K562 (cell line): ENCODE data around the gene EPHA1.

ENCODE experiments used
- ESRRA ChIP-seq: fragments of 450-650 bp; IDR thresholded peaks from 2 replicates; pipeline ENCODE4 v1.6.1; 2014; ENCODE audit warnings: low read depth, mild to moderate bottlenecking, moderate library complexity, borderline replicate concordance
- NCOA1 ChIP-seq: fragments of 450-650 bp; IDR thresholded peaks from 2 replicates; pipeline ENCODE4 v1.6.1; 2016; ENCODE audit warnings: low read depth
- POLR2A ChIP-seq: fragments of 450-650 bp; conservative IDR thresholded peaks from 2 replicates; pipeline ENCODE4 v1.6.1; 2016
- POLR2AphosphoS5 ChIP-seq: IDR thresholded peaks from 2 replicates; pipeline ENCODE4 v1.6.1; 2011; ENCODE audit warnings: mild to moderate bottlenecking, low read depth, low read length, moderate library complexity; ENCODE audit not compliant: control insufficient read depth, insufficient read depth
- RAD21 ChIP-seq, 2 experiments: fragments of 250-450 bp in 1 of 2; fragments of 450-650 bp in 1 of 2; sonication (Bioruptor Pico) in 1 of 2; formaldehyde crosslinking in 1 of 2; IDR thresholded peaks in 1 of 2; conservative IDR thresholded peaks in 1 of 2; 2 replicates each; pipeline versions ENCODE4 v1.4.0 to v1.8.0; 2020 to 2022; ENCODE audit warnings: mild to moderate bottlenecking in 2 of 2, moderate library complexity in 1 of 2
- SREBF2 ChIP-seq: sonication (generic); formaldehyde crosslinking; IDR thresholded peaks from 2 replicates; pipeline ENCODE4 v1.4.0; 2020; ENCODE audit warnings: mild to moderate bottlenecking, missing genetic modification reagents
- TAF15 ChIP-seq: fragments of 200-400 bp; formaldehyde crosslinking; IDR thresholded peaks from 2 replicates; pipeline ENCODE4 v1.6.1; 2017; ENCODE audit warnings: mild to moderate bottlenecking, low read depth, low read length, moderate library complexity
- ZNF23 ChIP-seq: fragments of 250-450 bp; sonication (Bioruptor Pico); IDR thresholded peaks from 2 replicates; pipeline ENCODE4 v1.4.0; 2020; ENCODE audit warnings: mild to moderate bottlenecking
- ZNF551 ChIP-seq: fragments of 250-450 bp; sonication (Bioruptor Pico); IDR thresholded peaks from 2 replicates; pipeline ENCODE4 v1.5.0; 2021; ENCODE audit warnings: mild to moderate bottlenecking, moderate library complexity
- TF ChIP-seq, protein P1 (sequence below), 2 experiments: fragments of 450-650 bp in 1 of 2; sonication (generic) in 1 of 2; formaldehyde crosslinking in 1 of 2; IDR thresholded peaks; 2 replicates each; pipeline versions ENCODE4 v1.7.1 to v1.9.0; 2016 to 2022; ENCODE audit warnings: inconsistent platforms in 1 of 2, mild to moderate bottlenecking in 1 of 2, missing genetic modification reagents in 1 of 2
- TF ChIP-seq, protein P2 (sequence below), 3 experiments: IDR thresholded peaks in 2 of 3; conservative IDR thresholded peaks in 1 of 3; 2 replicates each; pipeline ENCODE4 v1.5.1; 2011 to 2012; ENCODE audit warnings: low read length in 3 of 3, mild to moderate bottlenecking in 3 of 3, control low read depth in 2 of 3, improper control_type of control experiment in 1 of 3, inconsistent platforms in 1 of 3, low read depth in 1 of 3, mixed read lengths in 1 of 3, moderate library complexity in 1 of 3; ENCODE audit not compliant: insufficient read depth in 2 of 3

DNA sequence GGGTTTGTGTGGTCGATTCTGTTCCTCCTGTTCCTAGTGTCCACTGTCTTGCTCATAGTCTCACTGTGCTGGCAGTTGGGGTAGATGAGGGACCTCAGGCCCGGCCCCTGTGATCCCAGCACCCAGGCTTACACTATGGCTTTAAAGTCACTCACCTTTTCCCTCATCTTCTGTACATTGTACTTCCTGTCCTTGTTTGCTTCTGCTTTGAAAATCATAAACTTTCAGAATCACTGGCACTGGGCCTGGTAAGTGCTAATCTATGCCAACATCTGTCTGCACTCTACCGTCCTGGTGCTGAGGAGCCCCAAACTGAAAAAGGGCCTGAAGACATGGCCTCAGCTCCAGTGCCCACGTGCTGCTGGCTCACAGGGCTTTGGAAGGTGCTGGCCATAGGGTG is 28.9 kb upstream of the EPHA1 start:
- TF ChIP-seq TAF15 (no peak), ZNF551 (CRISPR knock-in tag) (no peak), RAD21 (CRISPR knock-in tag; conservative IDR thresholded peaks at IDR 0.05 in 1 of 2, IDR thresholded peaks at IDR 0.05 in 1 of 2) (no peak), NCOA1 (no peak), ESRRA (no peak), POLR2A (no peak), POLR2AphosphoS5 (no peak), SREBF2 (CRISPR knock-in tag) (no peak), ZNF23 (CRISPR knock-in tag) (no peak)
- TF ChIP-seq, protein P1, sequence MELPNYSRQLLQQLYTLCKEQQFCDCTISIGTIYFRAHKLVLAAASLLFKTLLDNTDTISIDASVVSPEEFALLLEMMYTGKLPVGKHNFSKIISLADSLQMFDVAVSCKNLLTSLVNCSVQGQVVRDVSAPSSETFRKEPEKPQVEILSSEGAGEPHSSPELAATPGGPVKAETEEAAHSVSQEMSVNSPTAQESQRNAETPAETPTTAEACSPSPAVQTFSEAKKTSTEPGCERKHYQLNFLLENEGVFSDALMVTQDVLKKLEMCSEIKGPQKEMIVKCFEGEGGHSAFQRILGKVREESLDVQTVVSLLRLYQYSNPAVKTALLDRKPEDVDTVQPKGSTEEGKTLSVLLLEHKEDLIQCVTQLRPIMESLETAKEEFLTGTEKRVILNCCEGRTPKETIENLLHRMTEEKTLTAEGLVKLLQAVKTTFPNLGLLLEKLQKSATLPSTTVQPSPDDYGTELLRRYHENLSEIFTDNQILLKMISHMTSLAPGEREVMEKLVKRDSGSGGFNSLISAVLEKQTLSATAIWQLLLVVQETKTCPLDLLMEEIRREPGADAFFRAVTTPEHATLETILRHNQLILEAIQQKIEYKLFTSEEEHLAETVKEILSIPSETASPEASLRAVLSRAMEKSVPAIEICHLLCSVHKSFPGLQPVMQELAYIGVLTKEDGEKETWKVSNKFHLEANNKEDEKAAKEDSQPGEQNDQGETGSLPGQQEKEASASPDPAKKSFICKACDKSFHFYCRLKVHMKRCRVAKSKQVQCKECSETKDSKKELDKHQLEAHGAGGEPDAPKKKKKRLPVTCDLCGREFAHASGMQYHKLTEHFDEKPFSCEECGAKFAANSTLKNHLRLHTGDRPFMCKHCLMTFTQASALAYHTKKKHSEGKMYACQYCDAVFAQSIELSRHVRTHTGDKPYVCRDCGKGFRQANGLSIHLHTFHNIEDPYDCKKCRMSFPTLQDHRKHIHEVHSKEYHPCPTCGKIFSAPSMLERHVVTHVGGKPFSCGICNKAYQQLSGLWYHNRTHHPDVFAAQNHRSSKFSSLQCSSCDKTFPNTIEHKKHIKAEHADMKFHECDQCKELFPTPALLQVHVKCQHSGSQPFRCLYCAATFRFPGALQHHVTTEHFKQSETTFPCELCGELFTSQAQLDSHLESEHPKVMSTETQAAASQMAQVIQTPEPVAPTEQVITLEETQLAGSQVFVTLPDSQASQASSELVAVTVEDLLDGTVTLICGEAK (IDR thresholded peaks at IDR 0.05) = no peak
- TF ChIP-seq, protein P1 (CRISPR knock-in tag; IDR thresholded peaks at IDR 0.05) = no peak
- TF ChIP-seq, protein P2, sequence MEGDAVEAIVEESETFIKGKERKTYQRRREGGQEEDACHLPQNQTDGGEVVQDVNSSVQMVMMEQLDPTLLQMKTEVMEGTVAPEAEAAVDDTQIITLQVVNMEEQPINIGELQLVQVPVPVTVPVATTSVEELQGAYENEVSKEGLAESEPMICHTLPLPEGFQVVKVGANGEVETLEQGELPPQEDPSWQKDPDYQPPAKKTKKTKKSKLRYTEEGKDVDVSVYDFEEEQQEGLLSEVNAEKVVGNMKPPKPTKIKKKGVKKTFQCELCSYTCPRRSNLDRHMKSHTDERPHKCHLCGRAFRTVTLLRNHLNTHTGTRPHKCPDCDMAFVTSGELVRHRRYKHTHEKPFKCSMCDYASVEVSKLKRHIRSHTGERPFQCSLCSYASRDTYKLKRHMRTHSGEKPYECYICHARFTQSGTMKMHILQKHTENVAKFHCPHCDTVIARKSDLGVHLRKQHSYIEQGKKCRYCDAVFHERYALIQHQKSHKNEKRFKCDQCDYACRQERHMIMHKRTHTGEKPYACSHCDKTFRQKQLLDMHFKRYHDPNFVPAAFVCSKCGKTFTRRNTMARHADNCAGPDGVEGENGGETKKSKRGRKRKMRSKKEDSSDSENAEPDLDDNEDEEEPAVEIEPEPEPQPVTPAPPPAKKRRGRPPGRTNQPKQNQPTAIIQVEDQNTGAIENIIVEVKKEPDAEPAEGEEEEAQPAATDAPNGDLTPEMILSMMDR (IDR thresholded peaks at IDR 0.05 in 2 of 3, conservative IDR thresholded peaks at IDR 0.05 in 1 of 3; ENCODE audit: insufficient read depth in 2 of 3, low read depth in 1 of 3, low read length in 3 of 3) = no peak
